ENCODE measurements around the gene PHOX2B.

GRCh38 chr4:41741354-41741753, 7.2 kb downstream of the PHOX2B start:
- TF ChIP-seq CTCF (IDR thresholded peaks at IDR 0.05) (no peak), POLR2A (IDR thresholded peaks at IDR 0.05; ENCODE audit: low read length) (no peak), MAZ (IDR thresholded peaks at IDR 0.05; ENCODE audit: borderline replicate concordance, low read depth, low read length) (no peak), RCOR1 (IDR thresholded peaks at IDR 0.05; ENCODE audit: low read depth, low read length) (no peak)

Data from A549 (cell line).